ENCODE measurements around the gene ROR1. TPM values are rescaled to one million over a fixed set of nuclear protein-coding genes. Genes with fewer than 3 reads are reported as not detected.

The ROR1 gene
- total and polyA plus RNA-seq, 2 of the 4 experiments (the other 2 are of a cell fraction): 4.4 to 10.0 TPM

- in situ Hi-C loops (cut with MboI; ENCODE audit: low sequenced_read_pairs) (no loop called here), intact Hi-C loops (cut with micrococcal nuclease) (no loop called here), dilution Hi-C loops (cut with HindIII; ENCODE audit: low sequenced_read_pairs, unreplicated experiment) (no loop called here)
- Histone ChIP-seq H4K8ac (ENCODE audit: low read depth in 2 of 2, low read length in 2 of 2) (no peak overlapping the region), H3K14ac (replicated peaks; ENCODE audit: low read depth, low read length) (no peak overlapping the region), H3K9me3 (ENCODE audit: control insufficient read depth, insufficient read depth, low read length) (no peaks in the 10 kb centered on the region), H3K27ac (ENCODE audit: insufficient read depth, low read length) (no peak overlapping the region), H3K4me1 (ENCODE audit: control insufficient read depth, insufficient read depth, low read length) (no peaks in the 10 kb centered on the region), H4K5ac (ENCODE audit: low read depth, low read length) (no peak overlapping the region), H3K18ac (ENCODE audit: low read depth, low read length) (no peak overlapping the region), H3K23ac (ENCODE audit: low read depth, low read length) (no peak overlapping the region), H2BK5ac (ENCODE audit: low read depth, low read length, poor library complexity, severe bottlenecking) (no peak overlapping the region), H4K91ac (ENCODE audit: insufficient read depth, low read depth, low read length) (no peak overlapping the region), H3K9ac (ENCODE audit: low read depth, low read length) (no peak overlapping the region), H3K9me1 (ENCODE audit: insufficient read depth, low read length) (no peaks in the 10 kb centered on the region; the same call in 1 of the 2 replicates), H3K79me1 (ENCODE audit: low read depth in 1 of 2, low read length in 2 of 2) (peaks cover 0 to 4% of the 10 kb centered on the region in 2 experiments; a peak in 1 of 4 replicates), H3K27me3 (ENCODE audit: control insufficient read depth, insufficient read depth, low read length) (0 out of 2 replicates have a peak, but pooled peaks cover 2% of the 10 kb centered on the region), H2AFZ (replicated peaks; ENCODE audit: low read length, poor library complexity) (no peak overlapping the region), H3K4me2 (ENCODE audit: low read depth, low read length) (no peak overlapping the region), H3K56ac (ENCODE audit: extremely low read depth, insufficient read depth, low read length) (no peak overlapping the region), H4K20me1 (ENCODE audit: insufficient read depth, low read length) (peaks cover 3% of the 10 kb centered on the region; the same call in 1 of the 2 replicates), H2BK20ac (ENCODE audit: low read depth, low read length) (no peak overlapping the region), H2AK9ac (replicated peaks; ENCODE audit: low read depth, low read length, poor library complexity) (no peak overlapping the region), H2BK15ac (ENCODE audit: low read depth, low read length) (no peak overlapping the region), H3K4ac (ENCODE audit: low read depth, low read length) (no peak overlapping the region), H3K36me3 (ENCODE audit: control insufficient read depth, insufficient read depth, low read length) (peaks cover 5% of the 10 kb centered on the region; the same call in 1 of the 2 replicates), H2BK120ac (ENCODE audit: low read depth, low read length) (no peak overlapping the region), H3K4me3 (ENCODE audit: insufficient read depth, low read depth, low read length) (no peak overlapping the region), H2AK5ac (ENCODE audit: low read depth, low read length) (no peak overlapping the region)
- POLR2A ChIA-PET (ENCODE audit: unreplicated experiment): no interaction called here
- DNase-seq (no peak), ATAC-seq (ENCODE audit: low read depth) (no peak)
- no TSS peak for BruUV-seq (replicated peaks)
- TF ChIP-seq ELK1 (IDR thresholded peaks at IDR 0.05; ENCODE audit: borderline replicate concordance, low read depth, low read length): no peak
- no peak for TF ChIP-seq MXI1 (IDR thresholded peaks at IDR 0.05; ENCODE audit: borderline replicate concordance, low read depth, low read length)
- TF ChIP-seq CTCF (conservative IDR thresholded peaks at IDR 0.05; ENCODE audit: low read depth, low read length): no peak
- no peak for TF ChIP-seq SMC3 (IDR thresholded peaks at IDR 0.05; ENCODE audit: low read depth, low read length)
- no peak for TF ChIP-seq RAD21 (IDR thresholded peaks at IDR 0.05; ENCODE audit: low read length)
- TF ChIP-seq USF2 (IDR thresholded peaks at IDR 0.05; ENCODE audit: low read depth, low read length): no peak
- TF ChIP-seq RFX5 (IDR thresholded peaks at IDR 0.05; ENCODE audit: low read depth, low read length): no peak
- no peak for TF ChIP-seq CEBPB (IDR thresholded peaks at IDR 0.05; ENCODE audit: low read depth, low read length)
- no peak for TF ChIP-seq NFE2L2 (IDR thresholded peaks at IDR 0.05; ENCODE audit: low read depth, low read length)
- no peak for TF ChIP-seq CHD1 (IDR thresholded peaks at IDR 0.05; ENCODE audit: low read depth, low read length)
- TF ChIP-seq POLR2A (IDR thresholded peaks at IDR 0.05; ENCODE audit: low read depth, low read length): no peak
- no peak for TF ChIP-seq MAZ (IDR thresholded peaks at IDR 0.05; ENCODE audit: borderline replicate concordance, low read depth, low read length)
- no peak for TF ChIP-seq BHLHE40 (IDR thresholded peaks at IDR 0.05; ENCODE audit: low read depth, low read length)
- no CpG with 5 or more reads among the region's 1 CpG for WGBS, 2 experiments (ENCODE audit: extremely low coverage in 2 of 2, insufficient read length in 1 of 2)
- CTCF ChIA-PET: no interaction called here
These were observed 14.1 kb downstream of the ROR1 start for GRCh38 chr1:63787875-63788274.
